HG03045 (cell line): ENCODE measurements around the gene COL4A2.

ENCODE experiments used
- ATAC-seq: cut with Tn5 transposase; IDR thresholded peaks from one replicate; pipeline ENCODE4 v1.9.1; 2021; ENCODE audit warnings: mild to moderate bottlenecking, moderate library complexity; ENCODE audit not compliant: unreplicated experiment

COL4A2 gene

DNA sequence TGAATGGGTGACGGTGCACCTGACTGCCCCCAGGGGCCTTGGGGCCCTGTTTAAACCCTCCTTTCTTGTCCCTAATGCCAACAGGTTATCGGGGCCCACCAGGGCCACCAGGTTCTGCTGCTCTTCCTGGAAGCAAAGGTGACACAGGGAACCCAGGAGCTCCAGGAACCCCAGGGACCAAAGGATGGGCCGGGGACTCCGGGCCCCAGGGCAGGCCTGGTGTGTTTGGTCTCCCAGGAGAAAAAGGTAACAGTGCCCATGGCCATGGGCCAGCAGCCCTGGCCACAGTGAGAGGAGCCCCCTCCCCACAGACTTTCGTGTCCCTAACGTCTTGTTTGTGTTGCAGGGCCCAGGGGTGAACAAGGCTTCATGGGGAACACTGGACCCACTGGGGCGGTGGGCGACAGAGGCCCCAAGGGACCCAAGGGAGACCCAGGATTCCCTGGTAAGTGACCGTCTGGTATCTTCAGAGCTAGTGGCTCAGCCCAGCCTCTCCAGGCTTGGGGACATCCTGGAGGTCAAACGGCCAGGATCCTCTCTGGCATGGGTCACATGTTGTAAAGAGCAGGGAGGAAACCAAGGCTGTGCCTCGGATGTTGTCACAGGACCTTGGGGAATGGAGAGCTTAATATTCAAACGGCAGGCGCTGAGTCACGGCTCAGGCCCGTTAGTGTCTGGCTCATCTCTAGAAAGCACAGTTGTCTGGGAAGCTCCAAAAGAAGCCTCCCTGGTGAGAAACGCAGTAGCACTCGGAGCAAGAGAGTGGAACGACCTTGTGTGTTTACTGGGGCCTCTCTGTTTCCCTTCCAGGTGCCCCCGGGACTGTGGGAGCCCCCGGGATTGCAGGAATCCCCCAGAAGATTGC, 196.2 kb downstream of the COL4A2 start:
- ATAC-seq: no peak

DNA sequence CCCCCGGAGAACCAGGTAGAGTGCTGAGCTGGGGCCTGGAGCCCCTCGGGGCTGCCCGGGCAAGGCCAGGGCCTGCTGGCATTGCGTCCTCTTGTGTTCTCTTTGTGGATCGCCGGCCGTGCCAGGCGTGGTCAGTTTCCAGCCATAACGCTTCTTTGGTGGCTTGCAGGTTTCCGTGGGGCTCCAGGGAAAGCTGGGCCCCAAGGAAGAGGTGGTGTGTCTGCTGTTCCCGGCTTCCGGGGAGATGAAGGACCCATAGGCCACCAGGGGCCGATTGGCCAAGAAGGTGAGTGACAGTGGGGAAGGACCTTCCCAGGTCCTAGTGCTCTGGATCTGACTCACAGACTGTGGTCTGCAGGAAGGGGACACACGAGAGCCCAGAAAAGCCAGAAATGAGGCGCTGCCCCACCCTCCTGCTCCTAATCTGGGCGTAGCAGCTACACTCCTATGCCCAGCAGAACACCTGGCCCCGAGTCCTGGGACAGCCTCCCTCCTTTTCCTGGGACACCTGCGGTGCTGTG, 197.0 kb downstream of the COL4A2 start:
- ATAC-seq: no peak

DNA sequence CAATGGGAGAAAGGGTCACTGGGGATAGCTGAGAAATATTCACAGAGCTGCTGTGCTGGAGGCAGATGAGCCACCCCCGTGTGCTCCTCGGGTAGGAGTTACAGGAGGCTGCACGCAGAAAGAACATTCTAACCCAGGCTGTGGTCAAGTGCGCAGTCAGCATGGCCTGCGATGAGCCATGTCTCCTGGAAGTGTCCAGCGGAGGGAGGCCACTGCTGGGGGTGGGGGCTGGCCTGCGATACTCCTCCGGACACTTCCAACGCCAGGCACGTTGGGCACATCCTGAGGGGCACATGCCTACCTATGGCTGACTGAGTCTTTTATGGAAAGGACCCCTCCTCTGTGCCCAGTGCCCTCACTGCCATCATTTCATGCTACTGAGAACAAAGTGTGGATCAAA, 198.5 kb downstream of the COL4A2 start:
- no peak for ATAC-seq

DNA sequence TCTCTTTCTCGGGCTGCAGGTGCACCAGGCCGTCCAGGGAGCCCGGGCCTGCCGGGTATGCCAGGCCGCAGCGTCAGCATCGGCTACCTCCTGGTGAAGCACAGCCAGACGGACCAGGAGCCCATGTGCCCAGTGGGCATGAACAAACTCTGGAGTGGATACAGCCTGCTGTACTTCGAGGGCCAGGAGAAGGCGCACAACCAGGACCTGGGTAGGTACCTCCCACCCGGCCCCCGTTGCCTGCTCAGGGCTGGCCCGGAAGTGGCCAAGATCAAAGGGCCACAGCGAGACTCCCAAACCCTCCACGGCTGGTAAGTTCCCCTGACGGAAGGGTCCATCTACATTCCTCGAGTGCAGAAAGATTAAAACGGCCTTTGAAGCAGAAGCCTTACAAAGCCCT, 199.3 kb downstream of the COL4A2 start:
- no peak for ATAC-seq

DNA sequence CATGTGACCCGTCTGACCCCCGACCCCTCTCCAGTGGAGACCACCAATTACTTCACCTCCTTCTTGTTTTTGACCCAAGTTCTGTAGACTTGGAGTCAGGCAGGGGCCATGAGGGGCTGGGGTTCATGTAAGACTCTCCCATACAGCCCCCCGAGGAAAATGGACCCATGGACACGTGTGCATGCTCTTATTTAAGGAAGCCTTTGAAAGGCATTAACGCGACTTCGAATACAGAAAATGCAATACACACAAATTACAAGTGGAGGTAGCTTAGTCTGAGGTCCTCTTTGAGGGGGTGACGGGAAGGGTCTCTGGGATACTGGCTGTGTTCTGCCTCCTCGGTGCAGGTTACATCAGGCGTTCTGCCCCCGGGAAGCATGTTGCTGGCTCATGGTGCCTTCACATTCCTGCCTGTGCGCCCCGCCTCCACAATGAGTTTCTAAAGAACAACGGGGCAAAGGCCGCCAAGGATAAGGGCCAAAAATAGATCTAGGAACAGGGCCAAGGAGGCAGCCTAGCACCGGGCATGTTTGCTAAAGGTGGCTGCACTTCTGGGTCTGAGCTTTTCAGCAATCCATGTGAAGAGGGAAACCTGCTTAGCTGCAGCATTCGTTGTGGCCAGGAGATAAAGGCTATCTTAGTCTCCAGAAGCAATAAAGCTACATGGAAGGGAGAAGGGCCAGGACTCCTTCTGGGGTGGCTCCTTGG, 199.9 kb downstream of the COL4A2 start:
- ATAC-seq: no peak

DNA sequence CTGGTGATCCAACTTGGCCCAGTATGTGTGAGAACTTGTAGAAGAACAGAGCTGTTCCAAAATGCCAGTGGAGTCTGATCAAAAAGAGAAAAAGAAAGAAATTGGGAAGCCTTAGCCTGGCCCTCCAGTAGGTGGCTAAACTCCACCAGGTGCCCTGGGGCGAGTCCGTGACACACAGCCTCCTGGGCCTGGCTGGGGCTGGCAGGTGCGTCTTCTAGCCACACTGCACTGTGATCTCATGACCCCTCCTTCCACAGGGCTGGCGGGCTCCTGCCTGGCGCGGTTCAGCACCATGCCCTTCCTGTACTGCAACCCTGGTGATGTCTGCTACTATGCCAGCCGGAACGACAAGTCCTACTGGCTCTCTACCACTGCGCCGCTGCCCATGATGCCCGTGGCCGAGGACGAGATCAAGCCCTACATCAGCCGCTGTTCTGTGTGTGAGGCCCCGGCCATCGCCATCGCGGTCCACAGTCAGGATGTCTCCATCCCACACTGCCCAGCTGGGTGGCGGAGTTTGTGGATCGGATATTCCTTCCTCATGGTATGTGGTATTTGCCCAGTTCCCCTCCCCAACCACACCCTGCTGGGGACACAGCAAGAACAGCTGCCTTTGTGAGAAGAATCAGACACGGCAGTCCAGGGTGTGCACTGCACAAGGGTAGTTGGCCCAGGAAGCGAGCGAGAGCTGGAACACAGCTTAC, 200.7 kb downstream of the COL4A2 start:
- no peak for ATAC-seq

DNA sequence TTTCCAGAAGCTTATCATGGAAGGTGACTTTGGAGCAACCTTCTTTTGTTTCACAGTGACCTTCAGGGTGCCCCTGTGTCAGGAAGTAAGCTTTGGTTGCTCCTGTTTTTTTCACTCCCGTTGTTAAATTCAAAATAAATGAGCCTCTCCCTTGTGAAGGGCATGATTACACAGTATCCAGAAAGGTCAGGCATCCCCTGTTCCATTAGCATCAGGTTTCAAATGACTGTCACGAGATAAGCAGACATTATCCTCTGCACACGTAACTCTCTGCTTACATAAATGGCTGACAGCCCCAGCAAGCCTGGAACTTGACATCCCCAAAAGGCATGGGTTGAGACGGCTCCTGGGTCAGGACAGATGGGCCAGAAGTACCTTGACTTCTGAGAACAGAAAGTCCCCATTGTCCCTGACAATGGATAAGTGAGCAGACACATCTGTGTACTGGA, 202.4 kb downstream of the COL4A2 start:
- ATAC-seq: no peak

DNA sequence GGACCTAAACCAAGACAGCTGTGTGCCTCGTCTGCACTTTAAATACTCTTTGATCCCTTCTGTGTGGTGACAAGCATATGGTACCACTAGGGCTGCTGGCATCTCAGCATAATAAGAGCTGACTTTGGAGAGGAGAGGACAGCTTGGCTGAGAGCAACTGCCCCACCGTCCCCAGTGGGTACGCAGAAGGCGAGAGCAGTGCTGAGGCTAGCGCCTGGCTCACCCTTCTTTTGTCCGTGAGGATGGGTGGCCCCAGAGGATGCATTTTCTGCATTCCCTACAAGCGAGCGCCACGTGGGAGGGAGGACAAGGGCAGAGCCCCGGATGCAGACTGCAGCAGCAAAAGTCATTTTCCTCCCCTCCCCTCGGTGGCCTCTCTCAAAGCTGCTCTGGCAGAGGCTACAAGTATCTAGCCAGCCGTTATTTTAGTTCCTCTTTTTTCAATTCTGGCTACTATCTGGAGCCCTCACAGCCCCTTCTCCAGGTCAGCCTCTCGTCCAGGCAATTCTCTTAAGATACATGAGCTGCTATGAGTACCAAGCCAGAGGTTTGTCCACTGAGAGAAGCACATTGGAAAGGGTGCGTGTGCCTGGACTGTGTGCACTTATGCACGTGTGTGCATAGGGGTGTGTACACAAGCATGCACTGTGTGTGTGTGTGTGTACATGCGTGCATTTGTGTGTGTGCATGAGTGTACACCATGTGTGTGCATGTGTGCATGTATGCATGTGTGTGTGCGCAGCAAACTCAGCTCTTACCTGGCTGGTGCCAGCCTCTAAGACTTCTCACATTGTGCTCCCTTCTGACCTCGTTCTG, 203.1 kb downstream of the COL4A2 start:
- no peak for ATAC-seq

DNA sequence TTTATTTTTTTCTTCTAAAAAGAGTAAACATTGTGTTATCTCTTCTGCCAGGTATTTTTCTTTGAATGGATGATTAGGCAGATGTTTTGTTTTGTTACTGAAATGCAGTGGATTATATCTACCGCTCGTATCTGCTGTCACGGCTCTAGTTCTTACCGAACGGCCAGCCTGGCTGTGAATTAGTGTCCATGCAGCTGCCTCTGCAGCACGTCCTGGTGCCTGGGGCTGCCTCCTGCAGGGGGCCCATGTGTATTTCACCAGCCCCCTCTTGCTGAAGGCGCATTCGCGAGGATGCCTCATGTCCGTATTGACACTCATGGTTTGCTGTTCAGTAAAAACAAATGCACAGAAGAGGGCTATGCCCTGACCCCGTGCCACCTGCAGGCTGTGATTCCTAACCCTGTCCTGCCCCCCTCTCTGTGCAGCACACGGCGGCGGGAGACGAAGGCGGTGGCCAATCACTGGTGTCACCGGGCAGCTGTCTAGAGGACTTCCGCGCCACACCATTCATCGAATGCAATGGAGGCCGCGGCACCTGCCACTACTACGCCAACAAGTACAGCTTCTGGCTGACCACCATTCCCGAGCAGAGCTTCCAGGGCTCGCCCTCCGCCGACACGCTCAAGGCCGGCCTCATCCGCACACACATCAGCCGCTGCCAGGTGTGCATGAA, 204.6 kb downstream of the COL4A2 start:
- ATAC-seq: no peak

DNA sequence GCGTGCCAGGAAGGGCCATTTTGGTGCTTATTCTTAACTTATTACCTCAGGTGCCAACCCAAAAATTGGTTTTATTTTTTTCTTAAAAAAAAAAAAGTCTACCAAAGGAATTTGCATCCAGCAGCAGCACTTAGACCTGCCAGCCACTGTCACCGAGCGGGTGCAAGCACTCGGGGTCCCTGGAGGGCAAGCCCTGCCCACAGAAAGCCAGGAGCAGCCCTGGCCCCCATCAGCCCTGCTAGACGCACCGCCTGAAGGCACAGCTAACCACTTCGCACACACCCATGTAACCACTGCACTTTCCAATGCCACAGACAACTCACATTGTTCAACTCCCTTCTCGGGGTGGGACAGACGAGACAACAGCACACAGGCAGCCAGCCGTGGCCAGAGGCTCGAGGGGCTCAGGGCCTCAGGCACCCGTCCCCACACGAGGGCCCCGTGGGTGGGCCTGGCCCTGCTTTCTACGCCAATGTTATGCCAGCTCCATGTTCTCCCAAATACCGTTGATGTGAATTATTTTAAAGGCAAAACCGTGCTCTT, 205.2 kb downstream of the COL4A2 start:
- ATAC-seq: no peak

DNA sequence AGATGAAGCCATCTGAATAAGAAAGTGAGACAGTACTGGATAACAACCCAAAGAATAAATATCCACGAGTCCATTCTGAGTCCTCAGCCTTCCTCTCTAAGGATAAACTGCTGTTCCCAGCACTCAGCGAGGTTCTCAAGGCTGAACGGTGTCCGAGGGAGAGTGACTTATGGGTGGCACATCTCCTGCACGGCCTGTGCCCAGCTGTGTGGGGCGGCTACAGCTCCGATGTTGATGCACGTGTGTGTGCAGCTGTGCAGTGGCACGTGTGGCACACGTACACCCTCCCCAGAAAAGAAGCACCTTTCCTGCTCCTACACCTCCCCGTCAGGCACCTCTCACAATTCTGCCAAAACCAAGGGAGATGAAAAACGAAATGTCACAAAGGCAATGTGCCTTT, 209.4 kb downstream of the COL4A2 start:
- no peak for ATAC-seq

DNA sequence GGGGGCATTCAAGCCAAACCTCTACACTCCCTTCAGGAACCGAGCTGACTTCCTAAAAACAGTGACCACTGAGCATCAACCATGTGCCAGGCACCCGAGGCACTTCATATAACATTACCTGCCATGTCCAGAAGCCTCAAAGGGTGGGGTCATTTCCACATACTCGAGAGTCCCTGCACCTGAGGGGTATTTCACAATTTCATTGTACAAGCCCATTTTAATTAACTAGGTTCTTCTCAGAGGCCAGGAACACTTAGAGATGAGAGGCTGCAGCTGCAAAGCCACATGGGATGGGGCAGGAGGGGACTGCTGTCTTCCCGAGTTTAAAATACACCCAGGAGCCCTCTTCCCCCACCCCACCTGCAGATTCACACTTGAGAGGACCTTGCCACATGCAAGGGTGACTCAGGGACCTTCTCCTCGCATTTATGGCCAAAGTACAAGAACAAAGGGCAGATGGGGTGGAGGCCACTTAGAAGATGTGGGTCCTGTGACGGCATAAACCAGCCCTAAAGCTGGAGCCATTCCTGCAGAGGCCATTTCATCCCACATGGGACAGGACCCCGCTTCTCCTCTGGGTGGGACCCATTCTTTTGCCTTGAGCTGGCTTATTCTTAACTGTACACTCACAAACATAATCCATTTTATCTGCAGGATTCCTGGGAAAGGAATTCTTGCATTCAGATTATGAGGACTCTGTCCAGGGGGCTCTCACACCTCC, 210.6 kb downstream of the COL4A2 start:
- no peak for ATAC-seq

DNA sequence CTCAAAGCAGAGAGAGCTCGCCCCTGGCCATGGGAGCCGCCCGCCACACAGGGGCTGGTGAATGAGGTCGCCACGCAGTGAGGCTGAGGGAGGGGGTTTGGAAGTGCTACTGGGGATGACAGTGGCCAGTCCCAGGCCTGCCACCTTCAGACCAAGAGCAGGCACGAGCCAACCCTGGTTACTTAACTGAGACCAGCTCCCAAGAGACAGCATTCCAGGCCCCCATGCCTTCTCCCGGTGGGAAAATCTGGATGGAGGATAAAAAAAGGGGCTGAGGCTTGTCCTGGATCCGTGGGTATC, 211.1 kb downstream of the COL4A2 start:
- no peak for ATAC-seq

DNA sequence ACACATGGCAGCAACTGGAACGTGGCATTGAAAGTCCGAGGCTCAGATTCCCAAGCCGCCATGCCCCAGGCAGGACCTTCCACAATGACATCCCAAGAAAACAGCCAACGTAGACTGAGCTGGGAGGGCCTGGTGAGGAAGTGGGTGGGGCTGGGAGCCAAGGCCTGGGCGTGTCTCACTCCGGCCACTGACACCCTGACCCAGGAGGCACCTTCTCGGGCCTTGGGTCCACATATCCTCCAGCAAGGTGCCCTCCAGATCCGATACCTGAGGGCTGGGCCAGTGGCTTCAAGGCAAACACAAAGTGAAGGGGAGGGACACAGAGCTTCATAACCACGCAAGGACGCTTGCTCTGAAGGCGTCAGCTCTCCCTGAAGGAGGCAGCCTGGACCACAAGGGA, 211.5 kb downstream of the COL4A2 start:
- no peak for ATAC-seq

DNA sequence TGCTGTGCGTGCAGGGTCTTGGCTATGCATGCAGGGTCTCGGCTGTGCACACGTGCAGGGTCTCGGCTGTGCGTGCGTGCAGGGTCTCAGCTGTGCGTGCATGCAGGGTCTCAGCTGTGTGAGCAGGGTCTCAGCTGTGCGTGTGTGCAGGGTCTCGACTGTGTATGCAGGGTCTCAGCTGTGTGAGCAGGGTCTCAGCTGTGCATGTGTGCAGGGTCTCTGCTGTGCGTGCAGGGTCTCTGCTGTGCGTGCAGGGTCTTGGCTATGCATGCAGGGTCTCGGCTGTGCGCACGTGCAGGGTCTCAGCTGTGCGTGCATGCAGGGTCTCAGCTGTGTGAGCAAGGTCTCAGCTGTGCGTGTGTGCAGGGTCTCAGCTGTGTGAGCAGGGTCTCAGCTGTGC, 212.0 kb downstream of the COL4A2 start:
- no peak for ATAC-seq

DNA sequence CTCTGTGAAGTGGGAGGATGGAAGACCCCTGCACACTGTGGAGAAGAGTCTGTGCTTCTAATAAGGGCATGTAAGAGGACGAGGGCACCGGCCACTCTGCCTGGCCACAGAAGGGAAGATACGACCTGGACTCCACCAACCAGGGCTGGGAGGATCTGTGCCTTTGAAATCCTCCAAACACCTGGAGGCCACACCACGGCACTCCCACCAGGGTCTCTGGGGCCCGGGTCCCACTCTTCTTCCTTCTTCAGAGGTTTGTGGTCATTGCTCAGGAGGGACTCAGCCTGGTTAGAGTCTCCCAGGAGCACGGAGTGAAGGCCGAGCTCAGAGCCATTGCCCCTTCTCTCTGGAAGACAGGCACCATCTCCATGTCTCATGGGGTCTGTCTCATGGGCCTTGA, 212.4 kb downstream of the COL4A2 start:
- ATAC-seq: no peak

DNA sequence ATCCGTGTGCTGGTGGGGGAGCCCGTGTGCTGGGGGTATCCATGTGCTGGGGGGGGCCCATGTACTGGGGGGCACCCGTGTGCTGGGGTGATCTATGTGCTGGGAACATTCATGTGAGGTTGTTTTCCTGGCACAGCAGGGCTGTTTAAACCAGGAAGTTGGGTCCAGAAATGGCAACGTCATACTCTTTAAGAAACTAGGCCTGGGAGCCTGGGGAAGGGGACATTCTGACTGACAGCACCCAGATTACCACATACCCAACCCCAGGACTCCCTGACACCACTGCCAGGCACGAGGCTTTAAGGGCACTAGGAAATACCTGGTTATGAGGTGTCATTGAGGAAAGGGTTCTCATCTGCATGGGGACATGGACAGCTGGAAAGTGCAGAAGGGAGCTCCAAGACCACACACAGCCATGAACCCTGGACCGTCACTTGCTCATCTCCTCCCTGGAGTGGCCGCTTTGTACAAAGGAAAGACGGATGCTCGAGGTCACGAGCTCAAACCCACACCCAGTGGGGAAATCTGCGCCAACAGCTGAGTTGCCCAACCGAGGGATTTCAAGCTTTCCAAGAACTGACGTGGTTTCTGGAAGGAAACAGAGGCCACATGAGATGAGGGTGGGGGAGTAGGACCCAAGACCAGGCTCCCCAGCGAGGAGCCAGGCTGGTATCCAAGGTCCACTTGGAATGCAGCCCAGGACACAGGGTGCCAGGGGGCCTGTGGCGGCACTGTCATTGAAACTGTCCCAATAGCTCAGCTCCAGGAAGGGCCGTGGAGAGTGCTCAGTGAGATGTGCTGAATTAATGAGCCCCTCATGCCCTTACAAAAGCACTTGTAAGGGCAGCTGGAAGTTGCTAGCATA, 213.6 kb downstream of the COL4A2 start:
- no peak for ATAC-seq

DNA sequence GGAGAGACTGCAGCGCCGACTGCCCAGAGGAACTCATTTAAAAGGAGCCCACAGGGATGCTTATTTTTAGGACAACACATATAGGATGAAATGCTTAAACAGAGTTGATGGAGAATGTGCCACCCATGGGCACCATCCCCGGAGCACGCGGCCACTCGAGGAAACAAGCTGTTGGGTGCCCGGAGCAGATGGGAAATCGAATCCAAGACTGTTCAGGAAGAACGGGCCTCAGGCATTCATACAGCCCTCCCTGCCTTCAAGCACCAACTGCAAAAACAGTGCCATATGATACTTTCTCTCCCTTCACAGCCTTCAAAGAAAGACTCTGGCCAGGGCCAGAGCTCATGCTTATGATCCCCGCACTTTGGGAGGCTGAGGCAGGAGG, 214.2 kb downstream of the COL4A2 start:
- no peak for ATAC-seq
